PC-9 (cell line): Measurements from ENCODE around the gene TMA7B.

ENCODE experiments used
- CTCF ChIP-seq: fragments of 200-600 bp; sonication (generic); conservative IDR thresholded peaks from 2 replicates; pipeline ENCODE4 v1.6.1; 2017; ENCODE audit warnings: mixed run types, antibody characterized with exemption, mild to moderate bottlenecking, moderate library complexity
- EZH2 ChIP-seq: fragments of 200-600 bp; sonication (generic); IDR thresholded peaks from 2 replicates; pipeline ENCODE4 v1.8.0; 2017; ENCODE audit warnings: antibody characterized with exemption, low read depth

- TF ChIP-seq CTCF: no peak
- TF ChIP-seq EZH2: no peak
These were observed 28.0 kb upstream of the TMA7B start for GRCh38 chr22:39932166-39932565.
